HEK293 (cell line): ENCODE data around the gene DCAF6.

ENCODE experiments used
- CTCF ChIA-PET: fragments of 350-600 bp; formaldehyde crosslinking; extraction: SDS; loops from one replicate; lab custom pipeline; 2021; ENCODE audit warnings: antibody characterized with exemption; lab: Yijun Ruan, JAX
- POLR2A ChIA-PET: fragments of 300-600 bp; formaldehyde crosslinking; extraction: SDS; loops from one replicate; lab custom pipeline; 2020; ENCODE audit warnings: antibody characterized with exemption, inconsistent platforms; lab: Yijun Ruan, JAX
- H3K27ac ChIP-seq: fragments of 200-500 bp; sonication (Bioruptor generic); 2 replicates; pipeline ENCODE4 v1.5.1; 2014; ENCODE audit warnings: low read depth, low read length, control low read depth, inconsistent platforms; ENCODE audit errors: extremely low read depth
- H3K36me3 ChIP-seq, 2 experiments: fragments of 200-500 bp in 1 of 2; sonication (Bioruptor generic) in 1 of 2; 1 replicate in 1 of 2; 2 replicates in 1 of 2; pipeline ENCODE4 v1.5.1; 2014 to 2017; ENCODE audit warnings: inconsistent platforms in 2 of 2, low read length in 2 of 2; ENCODE audit not compliant: control insufficient read depth in 2 of 2, insufficient read depth in 1 of 2
- H3K4me1 ChIP-seq: fragments of 200-500 bp; sonication (Bioruptor generic); 2 replicates; pipeline ENCODE4 v1.5.1; 2014; ENCODE audit warnings: mild to moderate bottlenecking, low read length, inconsistent platforms; ENCODE audit not compliant: control insufficient read depth, insufficient read depth
- H3K4me3 ChIP-seq: 2 replicates; pipeline ENCODE4 v1.5.1; 2011; ENCODE audit warnings: low read depth, mild to moderate bottlenecking, control low read depth, low read length, moderate library complexity
- H3K9me3 ChIP-seq: fragments of 200-500 bp; sonication (Bioruptor generic); 2 replicates; pipeline ENCODE4 v1.5.1; 2014; ENCODE audit warnings: low read depth, low read length, inconsistent platforms; ENCODE audit not compliant: control insufficient read depth, insufficient read depth
- GLI2 ChIP-seq: fragments of 450-650 bp; formaldehyde crosslinking; IDR thresholded peaks from 2 replicates; pipeline ENCODE4; 2017; ENCODE audit warnings: missing biosample characterization, missing genetic modification characterization, low read depth, borderline replicate concordance
- GLI4 ChIP-seq: fragments of 450-650 bp; formaldehyde crosslinking; IDR thresholded peaks from 2 replicates; pipeline ENCODE4 v1.5.1; 2016; ENCODE audit warnings: missing biosample characterization, missing genetic modification characterization
- GLIS1 ChIP-seq: fragments of 450-650 bp; formaldehyde crosslinking; IDR thresholded peaks from 2 replicates; pipeline ENCODE4 v1.5.1; 2016; ENCODE audit warnings: missing biosample characterization, missing genetic modification characterization
- HOXD13 ChIP-seq: sonication (generic); formaldehyde crosslinking; IDR thresholded peaks from 2 replicates; pipeline ENCODE4 v1.8.0; 2022; ENCODE audit warnings: missing genetic modification reagents, borderline replicate concordance
- ZBTB8A ChIP-seq: fragments of 450-650 bp; formaldehyde crosslinking; IDR thresholded peaks from 2 replicates; pipeline ENCODE4 v1.5.1; 2016; ENCODE audit warnings: missing biosample characterization, missing genetic modification characterization
- ZNF133 ChIP-seq: fragments of 450-650 bp; formaldehyde crosslinking; IDR thresholded peaks from 2 replicates; pipeline ENCODE4 v1.5.1; 2016; ENCODE audit warnings: missing biosample characterization, missing genetic modification characterization
- ZNF146 ChIP-seq: fragments of 450-650 bp; formaldehyde crosslinking; IDR thresholded peaks from 2 replicates; pipeline ENCODE4 v1.5.1; 2016; ENCODE audit warnings: missing biosample characterization, missing genetic modification characterization
- ZNF175 ChIP-seq: fragments of 450-650 bp; formaldehyde crosslinking; IDR thresholded peaks from 2 replicates; pipeline ENCODE4 v1.5.1; 2016; ENCODE audit warnings: missing biosample characterization, missing genetic modification characterization
- ZNF202 ChIP-seq: fragments of 450-650 bp; formaldehyde crosslinking; IDR thresholded peaks from 2 replicates; pipeline ENCODE4 v1.5.1; 2016; ENCODE audit warnings: missing biosample characterization, missing genetic modification characterization, borderline replicate concordance
- ZNF501 ChIP-seq: fragments of 450-650 bp; formaldehyde crosslinking; IDR thresholded peaks from 2 replicates; pipeline ENCODE4 v1.5.1; 2016; ENCODE audit warnings: missing biosample characterization, missing genetic modification characterization
- ZNF664 ChIP-seq: fragments of 450-650 bp; formaldehyde crosslinking; IDR thresholded peaks from 2 replicates; pipeline ENCODE4 v1.5.1; 2016; ENCODE audit warnings: missing biosample characterization, missing genetic modification characterization
- TF ChIP-seq, protein P1 (sequence below): fragments of 450-650 bp; formaldehyde crosslinking; IDR thresholded peaks from 2 replicates; pipeline ENCODE4 v1.5.1; 2016; ENCODE audit warnings: missing biosample characterization, missing genetic modification characterization
- TF ChIP-seq, protein P2 (sequence below): fragments of 450-650 bp; formaldehyde crosslinking; IDR thresholded peaks from 2 replicates; pipeline ENCODE4 v1.5.1; 2016; ENCODE audit warnings: missing biosample characterization, missing genetic modification characterization, low read depth
- TF ChIP-seq, protein P3 (sequence below): fragments of 450-650 bp; formaldehyde crosslinking; conservative IDR thresholded peaks from 2 replicates; pipeline ENCODE4 v1.5.1; 2016; ENCODE audit warnings: low read depth, missing biosample characterization, missing genetic modification characterization
- TF ChIP-seq, protein P4 (sequence below): fragments of 450-650 bp; formaldehyde crosslinking; IDR thresholded peaks from 2 replicates; pipeline ENCODE4 v1.5.1; 2017; ENCODE audit warnings: missing biosample characterization, missing genetic modification characterization
- TF ChIP-seq, protein P5 (sequence below): fragments of 450-650 bp; formaldehyde crosslinking; IDR thresholded peaks from 2 replicates; pipeline ENCODE4 v1.5.1; 2017; ENCODE audit warnings: missing biosample characterization, missing genetic modification characterization
- TF ChIP-seq, protein P6 (sequence below): fragments of 450-650 bp; formaldehyde crosslinking; IDR thresholded peaks from 2 replicates; pipeline ENCODE4 v1.5.1; 2017; ENCODE audit warnings: missing biosample characterization, mild to moderate bottlenecking, missing genetic modification characterization, moderate library complexity

The DCAF6 gene

DNA sequence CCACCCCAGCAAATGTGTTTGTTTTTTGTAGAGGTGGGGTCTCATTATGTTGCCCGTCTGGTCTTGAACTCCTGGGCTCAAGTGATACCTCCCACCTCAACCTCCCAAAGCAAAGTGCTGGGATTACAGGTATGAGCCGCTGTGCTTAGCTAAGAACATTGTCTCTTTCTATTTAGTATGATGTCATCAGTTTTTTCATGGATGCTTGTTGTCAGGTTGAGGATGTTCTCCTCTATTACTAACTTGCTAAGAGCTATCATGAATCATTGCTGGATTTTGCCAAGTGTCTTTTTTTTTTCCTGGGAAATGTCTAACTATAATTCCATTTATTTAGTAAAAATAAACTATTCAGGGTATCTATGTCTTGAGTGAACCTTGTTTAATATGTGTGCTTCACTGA is 19.4 kb downstream of the DCAF6 start:
- H3K27ac ChIP-seq: no peak overlapping the region
- no peaks in the 10 kb centered on the region for H3K9me3 ChIP-seq
- no peaks in the 10 kb centered on the region for H3K4me1 ChIP-seq
- H3K4me3 ChIP-seq: no peak overlapping the region
- TF ChIP-seq, protein P1, sequence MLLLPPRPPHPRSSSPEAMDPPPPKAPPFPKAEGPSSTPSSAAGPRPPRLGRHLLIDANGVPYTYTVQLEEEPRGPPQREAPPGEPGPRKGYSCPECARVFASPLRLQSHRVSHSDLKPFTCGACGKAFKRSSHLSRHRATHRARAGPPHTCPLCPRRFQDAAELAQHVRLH (tag by site-specific recombination): no peak
- TF ChIP-seq, protein P2, sequence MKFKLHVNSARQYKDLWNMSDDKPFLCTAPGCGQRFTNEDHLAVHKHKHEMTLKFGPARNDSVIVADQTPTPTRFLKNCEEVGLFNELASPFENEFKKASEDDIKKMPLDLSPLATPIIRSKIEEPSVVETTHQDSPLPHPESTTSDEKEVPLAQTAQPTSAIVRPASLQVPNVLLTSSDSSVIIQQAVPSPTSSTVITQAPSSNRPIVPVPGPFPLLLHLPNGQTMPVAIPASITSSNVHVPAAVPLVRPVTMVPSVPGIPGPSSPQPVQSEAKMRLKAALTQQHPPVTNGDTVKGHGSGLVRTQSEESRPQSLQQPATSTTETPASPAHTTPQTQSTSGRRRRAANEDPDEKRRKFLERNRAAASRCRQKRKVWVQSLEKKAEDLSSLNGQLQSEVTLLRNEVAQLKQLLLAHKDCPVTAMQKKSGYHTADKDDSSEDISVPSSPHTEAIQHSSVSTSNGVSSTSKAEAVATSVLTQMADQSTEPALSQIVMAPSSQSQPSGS (tag by site-specific recombination): peak; percentile 89
- ChIA-PET POLR2A (interaction anchor here (1.6 kb wide), 1 partner anchor 20 kb away, joined by 6 read pairs; the partner anchor contains the start of gene DCAF6), CTCF (interaction anchor here (0.6 to 1.0 kb wide), 2 partner anchors 19 to 278 kb away, joined by 3 read pairs; partner anchors contain the start of gene MPC2)
- H3K36me3 ChIP-seq: peaks cover 16 to 33% of the 10 kb centered on the region in 2 experiments

DNA sequence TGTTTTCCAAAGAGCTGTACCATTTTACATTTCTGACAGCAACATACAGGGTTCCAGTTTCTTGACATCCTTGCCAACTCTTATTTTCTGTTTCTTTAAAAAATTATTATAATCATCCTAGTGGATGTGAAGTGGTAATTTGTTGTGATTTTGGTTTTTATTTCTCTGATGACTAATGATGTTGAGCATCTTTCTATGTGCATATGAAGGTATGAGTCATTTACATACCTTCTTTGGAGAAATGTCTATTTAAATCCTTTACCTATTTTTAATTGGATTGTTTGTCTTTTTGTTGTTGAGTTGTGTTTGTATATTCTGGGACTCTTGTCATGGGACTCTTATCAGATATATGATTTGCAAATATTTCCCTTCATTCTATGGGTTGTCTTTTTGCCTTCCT is 21.2 kb downstream of the DCAF6 start:
- Histone ChIP-seq H3K9me3 (no peaks in the 10 kb centered on the region), H3K27ac (no peak overlapping the region), H3K36me3 (peaks cover 16 to 28% of the 10 kb centered on the region in 2 experiments), H3K4me1 (no peaks in the 10 kb centered on the region), H3K4me3 (no peak overlapping the region)
- ChIA-PET CTCF (no interaction called here), POLR2A (no interaction called here)
- no peak for TF ChIP-seq GLIS1 (tag by site-specific recombination)
- no peak for TF ChIP-seq HOXD13
- TF ChIP-seq GLI2: no peak
- TF ChIP-seq GLI4 (tag by site-specific recombination): no peak
- TF ChIP-seq, all 188 proteins: peak for 0

DNA sequence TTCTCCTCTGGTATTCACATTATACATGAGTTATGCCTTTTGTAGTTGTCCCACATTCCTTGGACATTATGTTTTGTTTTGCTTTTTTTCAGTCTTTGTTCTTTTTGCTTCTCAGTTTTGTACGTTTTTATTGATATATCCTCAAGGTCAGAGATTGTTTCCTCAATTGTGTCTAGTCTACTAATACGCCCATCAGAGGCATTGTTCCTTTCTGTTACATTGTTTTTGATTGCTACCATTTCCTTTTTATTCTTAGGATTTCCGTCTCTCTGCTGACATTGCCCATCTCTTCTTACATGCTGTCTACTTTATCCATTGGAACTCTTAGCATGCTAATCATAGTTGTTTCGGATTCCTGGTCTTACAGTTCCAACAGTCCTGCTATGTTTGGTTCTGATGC is 28.2 kb downstream of the DCAF6 start:
- peaks cover 4 to 10% of the 10 kb centered on the region in 2 experiments; a peak in 2 of 3 replicates for H3K36me3 ChIP-seq
- CTCF ChIA-PET: no interaction called here
- POLR2A ChIA-PET: no interaction called here
- H3K4me1 ChIP-seq: no peaks in the 10 kb centered on the region
- H3K9me3 ChIP-seq: no peaks in the 10 kb centered on the region
- no peak overlapping the region for H3K27ac ChIP-seq
- no peak overlapping the region for H3K4me3 ChIP-seq
- no peak for TF ChIP-seq ZNF501 (tag by site-specific recombination)
- no peak for TF ChIP-seq ZBTB8A (tag by site-specific recombination)
- TF ChIP-seq, protein P3, sequence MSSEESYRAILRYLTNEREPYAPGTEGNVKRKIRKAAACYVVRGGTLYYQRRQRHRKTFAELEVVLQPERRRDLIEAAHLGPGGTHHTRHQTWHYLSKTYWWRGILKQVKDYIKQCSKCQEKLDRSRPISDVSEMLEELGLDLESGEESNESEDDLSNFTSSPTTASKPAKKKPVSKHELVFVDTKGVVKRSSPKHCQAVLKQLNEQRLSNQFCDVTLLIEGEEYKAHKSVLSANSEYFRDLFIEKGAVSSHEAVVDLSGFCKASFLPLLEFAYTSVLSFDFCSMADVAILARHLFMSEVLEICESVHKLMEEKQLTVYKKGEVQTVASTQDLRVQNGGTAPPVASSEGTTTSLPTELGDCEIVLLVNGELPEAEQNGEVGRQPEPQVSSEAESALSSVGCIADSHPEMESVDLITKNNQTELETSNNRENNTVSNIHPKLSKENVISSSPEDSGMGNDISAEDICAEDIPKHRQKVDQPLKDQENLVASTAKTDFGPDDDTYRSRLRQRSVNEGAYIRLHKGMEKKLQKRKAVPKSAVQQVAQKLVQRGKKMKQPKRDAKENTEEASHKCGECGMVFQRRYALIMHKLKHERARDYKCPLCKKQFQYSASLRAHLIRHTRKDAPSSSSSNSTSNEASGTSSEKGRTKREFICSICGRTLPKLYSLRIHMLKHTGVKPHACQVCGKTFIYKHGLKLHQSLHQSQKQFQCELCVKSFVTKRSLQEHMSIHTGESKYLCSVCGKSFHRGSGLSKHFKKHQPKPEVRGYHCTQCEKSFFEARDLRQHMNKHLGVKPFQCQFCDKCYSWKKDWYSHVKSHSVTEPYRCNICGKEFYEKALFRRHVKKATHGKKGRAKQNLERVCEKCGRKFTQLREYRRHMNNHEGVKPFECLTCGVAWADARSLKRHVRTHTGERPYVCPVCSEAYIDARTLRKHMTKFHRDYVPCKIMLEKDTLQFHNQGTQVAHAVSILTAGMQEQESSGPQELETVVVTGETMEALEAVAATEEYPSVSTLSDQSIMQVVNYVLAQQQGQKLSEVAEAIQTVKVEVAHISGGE (tag by site-specific recombination): no peak
- peak; percentile 87 for TF ChIP-seq ZNF133 (tag by site-specific recombination)

DNA sequence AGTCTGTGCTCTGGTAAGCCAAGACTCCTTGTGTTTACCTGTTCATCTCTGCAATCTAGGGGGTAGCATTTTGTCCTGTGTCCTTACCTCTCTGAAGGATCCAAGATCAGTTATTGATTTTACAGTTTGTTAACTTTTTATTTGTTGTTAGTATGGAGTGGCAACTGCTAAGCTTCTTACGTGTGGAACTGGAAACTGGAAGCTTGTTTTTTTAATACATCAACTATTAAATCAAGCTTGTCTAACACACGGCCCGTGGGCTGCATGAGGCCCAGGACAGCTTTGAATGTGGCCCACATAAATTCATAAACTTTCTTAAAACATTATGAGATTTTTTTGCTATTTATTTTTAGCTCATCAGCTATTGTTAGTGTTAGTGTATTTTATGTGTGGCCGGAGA is 29.6 kb downstream of the DCAF6 start:
- H3K4me1 ChIP-seq: no peaks in the 10 kb centered on the region
- POLR2A ChIA-PET: no interaction called here
- H3K9me3 ChIP-seq: no peaks in the 10 kb centered on the region
- no peak overlapping the region for H3K4me3 ChIP-seq
- H3K36me3 ChIP-seq: peaks cover 4 to 10% of the 10 kb centered on the region in 2 experiments; a peak in 2 of 3 replicates
- H3K27ac ChIP-seq: no peak overlapping the region
- CTCF ChIA-PET: no interaction called here
- TF ChIP-seq ZNF664: no peak
- TF ChIP-seq ZNF175 (tag by site-specific recombination): no peak
- TF ChIP-seq, protein P4, sequence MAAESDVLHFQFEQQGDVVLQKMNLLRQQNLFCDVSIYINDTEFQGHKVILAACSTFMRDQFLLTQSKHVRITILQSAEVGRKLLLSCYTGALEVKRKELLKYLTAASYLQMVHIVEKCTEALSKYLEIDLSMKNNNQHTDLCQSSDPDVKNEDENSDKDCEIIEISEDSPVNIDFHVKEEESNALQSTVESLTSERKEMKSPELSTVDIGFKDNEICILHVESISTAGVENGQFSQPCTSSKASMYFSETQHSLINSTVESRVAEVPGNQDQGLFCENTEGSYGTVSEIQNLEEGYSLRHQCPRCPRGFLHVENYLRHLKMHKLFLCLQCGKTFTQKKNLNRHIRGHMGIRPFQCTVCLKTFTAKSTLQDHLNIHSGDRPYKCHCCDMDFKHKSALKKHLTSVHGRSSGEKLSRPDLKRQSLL (tag by site-specific recombination): no peak
- TF ChIP-seq GLIS1 (tag by site-specific recombination): no peak
- TF ChIP-seq, protein P5, sequence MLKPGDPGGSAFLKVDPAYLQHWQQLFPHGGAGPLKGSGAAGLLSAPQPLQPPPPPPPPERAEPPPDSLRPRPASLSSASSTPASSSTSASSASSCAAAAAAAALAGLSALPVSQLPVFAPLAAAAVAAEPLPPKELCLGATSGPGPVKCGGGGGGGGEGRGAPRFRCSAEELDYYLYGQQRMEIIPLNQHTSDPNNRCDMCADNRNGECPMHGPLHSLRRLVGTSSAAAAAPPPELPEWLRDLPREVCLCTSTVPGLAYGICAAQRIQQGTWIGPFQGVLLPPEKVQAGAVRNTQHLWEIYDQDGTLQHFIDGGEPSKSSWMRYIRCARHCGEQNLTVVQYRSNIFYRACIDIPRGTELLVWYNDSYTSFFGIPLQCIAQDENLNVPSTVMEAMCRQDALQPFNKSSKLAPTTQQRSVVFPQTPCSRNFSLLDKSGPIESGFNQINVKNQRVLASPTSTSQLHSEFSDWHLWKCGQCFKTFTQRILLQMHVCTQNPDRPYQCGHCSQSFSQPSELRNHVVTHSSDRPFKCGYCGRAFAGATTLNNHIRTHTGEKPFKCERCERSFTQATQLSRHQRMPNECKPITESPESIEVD (tag by site-specific recombination): no peak
- TF ChIP-seq, protein P6, sequence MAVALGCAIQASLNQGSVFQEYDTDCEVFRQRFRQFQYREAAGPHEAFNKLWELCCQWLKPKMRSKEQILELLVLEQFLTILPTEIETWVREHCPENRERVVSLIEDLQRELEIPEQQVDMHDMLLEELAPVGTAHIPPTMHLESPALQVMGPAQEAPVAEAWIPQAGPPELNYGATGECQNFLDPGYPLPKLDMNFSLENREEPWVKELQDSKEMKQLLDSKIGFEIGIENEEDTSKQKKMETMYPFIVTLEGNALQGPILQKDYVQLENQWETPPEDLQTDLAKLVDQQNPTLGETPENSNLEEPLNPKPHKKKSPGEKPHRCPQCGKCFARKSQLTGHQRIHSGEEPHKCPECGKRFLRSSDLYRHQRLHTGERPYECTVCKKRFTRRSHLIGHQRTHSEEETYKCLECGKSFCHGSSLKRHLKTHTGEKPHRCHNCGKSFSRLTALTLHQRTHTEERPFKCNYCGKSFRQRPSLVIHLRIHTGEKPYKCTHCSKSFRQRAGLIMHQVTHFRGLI (tag by site-specific recombination): no peak
- TF ChIP-seq ZNF202: no peak
- TF ChIP-seq ZNF146: no peak
